Measurements from ENCODE around the gene DDX51.

Gene DDX51

GRCh38 chr12:132160016-132160415, 15.9 kb upstream of the DDX51 start:
- no peak for ATAC-seq

GRCh38 chr12:132159555-132160003, 15.5 kb upstream of the DDX51 start:
- no peak for TF ChIP-seq CSDC2 (CRISPR knock-in tag; IDR thresholded peaks at IDR 0.05)
- no peak for TF ChIP-seq PPARA (CRISPR knock-in tag; IDR thresholded peaks at IDR 0.05; ENCODE audit: borderline replicate concordance)
- no peak for TF ChIP-seq ZNF565 (CRISPR knock-in tag; conservative IDR thresholded peaks at IDR 0.05; ENCODE audit: low read depth)
- TF ChIP-seq POU6F1 (CRISPR knock-in tag; IDR thresholded peaks at IDR 0.05; ENCODE audit: borderline replicate concordance, low read depth): no peak
- ATAC-seq: no peak

More at GRCh38 chr12:132160016-132160415, 15.9 kb upstream of the DDX51 start:
- TF ChIP-seq SNAI2 (CRISPR knock-in tag; IDR thresholded peaks at IDR 0.05) (no peak), ARNTL (CRISPR knock-in tag; IDR thresholded peaks at IDR 0.05; ENCODE audit: borderline replicate concordance, low read depth) (no peak), OSR1 (CRISPR knock-in tag; IDR thresholded peaks at IDR 0.05) (no peak), ZNF565 (CRISPR knock-in tag; conservative IDR thresholded peaks at IDR 0.05; ENCODE audit: low read depth) (no peak), CSRNP3 (CRISPR knock-in tag; IDR thresholded peaks at IDR 0.05) (no peak)

- TF ChIP-seq ARNTL (CRISPR knock-in tag; IDR thresholded peaks at IDR 0.05; ENCODE audit: borderline replicate concordance, low read depth) (no peak), ZFP30 (CRISPR knock-in tag; IDR thresholded peaks at IDR 0.05) (no peak), ZNF70 (CRISPR knock-in tag; IDR thresholded peaks at IDR 0.05) (no peak), CSDC2 (CRISPR knock-in tag; IDR thresholded peaks at IDR 0.05) (no peak), PPARA (CRISPR knock-in tag; IDR thresholded peaks at IDR 0.05; ENCODE audit: borderline replicate concordance) (no peak)
- no peak for ATAC-seq
Observed at GRCh38 chr12:132158677-132159554, 14.8 kb upstream of the DDX51 start.

GRCh38 chr12:132157733-132158409, 13.8 kb upstream of the DDX51 start:
- no peak for TF ChIP-seq GLIS3 (CRISPR knock-in tag; IDR thresholded peaks at IDR 0.05)
- TF ChIP-seq OSR1 (CRISPR knock-in tag; IDR thresholded peaks at IDR 0.05): no peak
- TF ChIP-seq ZNF565 (CRISPR knock-in tag; conservative IDR thresholded peaks at IDR 0.05; ENCODE audit: low read depth): no peak
- no peak for TF ChIP-seq ZNF8 (CRISPR knock-in tag; IDR thresholded peaks at IDR 0.05)
- no peak for TF ChIP-seq ZFP30 (CRISPR knock-in tag; IDR thresholded peaks at IDR 0.05)
- no peak for TF ChIP-seq PATZ1 (CRISPR knock-in tag; IDR thresholded peaks at IDR 0.05; ENCODE audit: borderline replicate concordance)
- TF ChIP-seq SNAI2 (CRISPR knock-in tag; IDR thresholded peaks at IDR 0.05): no peak
- TF ChIP-seq POU6F1 (CRISPR knock-in tag; IDR thresholded peaks at IDR 0.05; ENCODE audit: borderline replicate concordance, low read depth): no peak
- TF ChIP-seq RARB (CRISPR knock-in tag; IDR thresholded peaks at IDR 0.05): no peak
- no peak for TF ChIP-seq ZNF70 (CRISPR knock-in tag; IDR thresholded peaks at IDR 0.05)
- no peak for TF ChIP-seq ZFP3 (CRISPR knock-in tag; IDR thresholded peaks at IDR 0.05)
- no peak for TF ChIP-seq ARNTL (CRISPR knock-in tag; IDR thresholded peaks at IDR 0.05; ENCODE audit: borderline replicate concordance, low read depth)
- no peak for TF ChIP-seq CSDC2 (CRISPR knock-in tag; IDR thresholded peaks at IDR 0.05)

More at GRCh38 chr12:132157733-132158409, 13.8 kb upstream of the DDX51 start:
- no peak for ATAC-seq

Measured in SK-N-SH treated with all-trans-retinoic acid at 6 μM for 48 hours (cell line).